Measurements from ENCODE around the gene CEP83. TPM values are rescaled to one million over a fixed set of nuclear protein-coding genes. Genes with fewer than 3 reads are reported as not detected.

CEP83 gene
- 6.3 and 8.0 TPM in 2 replicates for total RNA-seq

GRCh38 chr12:94459728-94460615, at the start of gene CEP83:
CEP83 (minus strand) TSS chr12:94459867; CDS start chr12:94412490, 47,377 bp downstream.

Other genes starting within 250 kb of the CEP83 start
- 0.71 and 1.4 TPM in 2 replicates for gene TMCC3, start 190.7 kb upstream of the CEP83 start, total RNA-seq

Measured in smooth muscle cell of bladder (primary cell).